ENCODE data around the gene CHST6. TPM values are rescaled to one million over a fixed set of nuclear protein-coding genes. Genes with fewer than 3 reads are reported as not detected.
"Not testable (repeated sequence)": the region's sequence is repeated elsewhere in the genome, so short reads cannot be mapped to it uniquely, and the experiment has no call there.

Gene CHST6
- total RNA-seq, 1 donor from 2014 or later = 0.69 TPM

DNA sequence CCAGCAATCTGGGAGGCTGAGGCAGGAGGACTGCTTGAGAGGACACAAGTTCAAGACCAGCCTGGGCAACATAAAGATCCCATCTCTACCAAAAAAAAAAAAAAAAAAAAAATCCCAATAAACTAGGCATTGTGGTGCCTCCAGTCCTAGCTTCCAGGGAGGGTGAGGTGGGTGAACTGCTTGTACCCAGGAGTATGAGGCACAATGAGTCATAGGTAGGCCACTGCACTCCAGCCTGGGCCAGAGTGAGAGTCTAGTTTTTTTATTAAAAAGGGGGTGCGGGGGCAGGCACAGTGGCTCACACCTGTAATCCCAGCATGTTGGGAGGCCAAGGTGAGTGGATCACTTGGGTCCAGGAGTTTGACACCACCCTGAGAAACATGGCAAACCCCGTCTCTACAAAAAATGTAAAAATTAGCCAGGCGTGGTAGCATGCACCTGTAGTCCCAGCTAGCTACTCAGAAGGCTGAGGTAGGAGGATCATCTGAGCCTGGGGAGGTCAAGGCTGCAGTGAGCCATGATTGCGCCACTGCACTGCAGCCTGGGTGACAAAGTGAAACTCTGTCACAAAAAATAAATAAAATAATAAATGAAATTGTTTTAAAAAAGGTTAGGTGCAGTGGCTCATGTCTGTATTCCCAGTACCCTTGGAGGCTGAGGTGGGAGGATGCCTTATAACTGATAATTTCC lies 7.8 kb upstream of the CHST6 start:
- DNase-seq = no peak

DNA sequence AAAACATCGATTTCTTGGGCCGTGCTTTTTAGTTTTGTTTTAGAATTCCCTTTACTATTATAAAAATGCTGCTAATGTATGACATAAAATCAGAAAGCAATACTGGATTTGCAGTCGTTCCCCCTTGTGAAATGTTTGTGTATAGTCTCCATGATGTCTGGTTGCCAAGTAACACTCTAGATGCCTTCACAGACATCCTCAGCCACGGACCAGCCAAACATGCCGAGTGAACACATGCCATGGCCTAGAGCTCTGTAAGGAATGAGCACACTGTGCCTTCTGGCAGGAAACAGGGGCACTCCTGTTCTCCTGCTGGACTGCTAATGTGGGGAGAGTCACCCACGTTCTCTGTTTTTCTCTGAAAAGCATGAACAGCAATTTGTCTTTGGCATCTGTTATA lies 6.6 kb upstream of the CHST6 start:
- peak; percentile 12 for DNase-seq

DNA sequence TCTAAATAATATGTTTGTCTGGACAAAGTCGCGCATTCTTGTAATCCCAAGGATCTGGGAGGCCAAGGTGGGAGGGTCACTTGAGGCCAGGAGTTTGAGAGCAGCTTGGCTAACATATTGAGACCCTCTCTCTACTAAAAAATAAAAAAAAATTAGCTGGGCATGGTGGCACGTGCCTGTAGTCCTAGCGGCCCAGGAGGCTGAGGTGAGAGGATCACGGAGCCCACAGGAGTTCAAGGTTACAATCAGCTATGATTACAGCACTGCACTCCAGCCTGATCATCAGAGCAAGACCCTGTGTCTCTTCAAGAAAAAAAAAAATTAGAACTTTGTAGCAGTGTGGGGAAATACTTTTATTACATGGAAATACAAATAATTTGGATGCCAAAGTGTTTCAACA lies 6.1 kb upstream of the CHST6 start:
- no peak for DNase-seq

DNA sequence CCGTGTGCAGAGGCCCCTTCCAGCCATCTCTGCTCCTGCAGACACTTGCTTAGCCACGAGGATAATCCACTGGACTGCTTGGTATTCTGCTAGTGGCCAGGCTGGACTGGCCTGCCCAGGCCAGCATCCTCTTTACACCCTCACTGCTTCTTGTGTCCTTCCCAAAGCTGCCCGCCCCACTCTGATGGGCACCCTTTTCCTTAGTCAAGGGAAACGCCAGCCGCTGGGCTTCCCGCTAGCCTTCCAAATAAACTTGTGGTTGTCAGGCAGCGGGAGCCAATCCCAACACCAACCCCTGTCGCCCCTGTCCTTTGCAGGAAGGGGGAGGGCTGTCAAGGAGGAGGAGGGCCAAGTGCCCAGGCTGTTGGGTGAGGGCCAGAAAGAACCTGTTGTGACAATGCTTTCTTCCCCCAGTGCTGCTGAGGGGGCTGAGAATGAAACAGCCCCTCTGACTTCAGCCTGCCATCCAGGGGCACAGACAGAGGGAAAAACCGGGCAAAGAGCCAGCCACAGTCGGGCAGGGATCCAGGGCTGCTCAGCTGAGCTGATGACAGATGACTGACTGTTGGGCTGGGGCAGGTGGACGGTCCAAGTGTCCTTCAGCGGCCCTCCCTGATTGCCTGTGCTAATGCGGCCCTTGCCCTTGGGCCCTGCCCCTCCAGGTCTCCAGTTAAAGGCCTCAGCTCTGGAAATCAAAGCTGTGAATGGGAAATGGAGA lies 3.5 kb upstream of the CHST6 start:
- not testable (repeated sequence) for DNase-seq

DNA sequence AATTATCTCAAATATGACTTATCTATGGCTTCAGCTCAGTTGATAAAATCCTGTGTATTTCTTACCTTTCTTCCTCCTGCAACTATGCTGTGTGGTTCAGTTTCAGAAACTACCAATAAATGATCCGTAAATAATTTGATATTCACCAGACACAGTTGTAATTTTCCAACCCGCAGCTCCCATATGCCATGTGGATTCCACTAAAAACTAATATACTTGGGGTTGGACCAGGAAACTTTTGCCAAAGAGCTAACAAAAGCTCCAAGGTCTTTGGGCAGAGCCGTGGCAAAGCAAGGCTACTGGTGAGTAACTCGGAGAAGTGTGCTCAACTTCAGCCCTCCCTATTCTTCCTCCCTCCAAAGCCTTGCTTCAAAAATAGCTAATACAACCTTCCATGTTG lies 2.3 kb upstream of the CHST6 start:
- DNase-seq = no peak

DNA sequence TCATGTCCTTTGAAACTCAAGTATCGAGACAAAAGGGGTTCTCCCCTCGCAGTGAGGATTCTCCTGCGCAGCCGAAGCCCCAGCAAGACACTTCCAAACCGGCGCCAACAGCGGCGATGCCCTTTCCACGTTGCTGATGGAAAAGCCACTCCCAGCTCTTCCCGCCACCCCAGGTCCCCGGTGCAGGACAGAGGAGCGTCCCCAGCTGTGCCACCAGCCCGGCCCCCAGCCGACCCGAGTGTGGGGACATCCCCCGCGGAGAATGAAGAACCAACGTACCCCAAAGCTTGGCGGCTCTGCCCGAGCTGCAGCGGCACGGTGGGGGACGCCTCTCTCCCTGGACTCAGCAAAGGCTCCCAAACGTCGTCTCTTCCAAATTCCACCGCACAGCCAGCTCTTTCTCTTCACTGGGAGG lies 573 bp downstream of the CHST6 start:
- no peak for DNase-seq

DNA sequence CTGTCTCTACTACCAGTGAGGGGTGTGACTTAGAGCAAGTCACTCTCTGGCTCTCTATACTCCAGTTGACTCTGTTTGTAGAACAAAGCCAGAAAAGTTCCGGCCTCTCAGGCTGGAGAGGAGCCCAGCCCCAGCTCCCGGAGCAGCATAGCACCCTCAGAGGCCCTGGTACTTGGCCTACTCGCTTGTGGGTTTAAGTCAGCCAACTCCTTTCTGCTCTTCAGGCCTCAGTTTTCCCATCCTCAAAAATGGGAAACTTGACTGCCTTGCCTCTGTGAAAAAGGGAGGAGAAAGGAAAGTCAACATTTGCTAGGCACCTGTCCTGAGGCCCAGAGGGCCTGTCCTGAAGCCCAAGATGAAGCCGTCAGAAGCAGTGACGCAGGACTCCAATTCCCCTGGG lies 1.1 kb downstream of the CHST6 start:
- no peak for DNase-seq

DNA sequence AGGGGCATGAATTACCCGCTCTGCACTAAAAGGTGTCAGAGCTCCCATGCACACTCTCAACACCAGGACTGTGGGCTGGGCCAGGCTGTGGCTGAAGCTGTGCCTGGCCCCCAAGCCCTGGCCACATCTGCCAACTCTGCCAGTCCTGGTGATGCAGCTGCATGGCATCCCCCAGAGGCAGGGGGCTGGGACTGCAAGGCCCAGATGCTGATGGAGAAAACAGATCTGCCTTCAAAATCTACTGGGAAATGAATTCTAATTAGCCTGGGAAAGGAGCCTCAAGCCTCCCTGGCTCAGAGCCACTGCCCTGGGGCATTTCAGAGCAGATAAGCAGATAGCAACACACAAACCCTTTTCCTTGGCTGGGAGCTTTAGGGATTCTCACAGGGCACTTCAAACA lies 3.4 kb downstream of the CHST6 start:
- DNase-seq = no peak

DNA sequence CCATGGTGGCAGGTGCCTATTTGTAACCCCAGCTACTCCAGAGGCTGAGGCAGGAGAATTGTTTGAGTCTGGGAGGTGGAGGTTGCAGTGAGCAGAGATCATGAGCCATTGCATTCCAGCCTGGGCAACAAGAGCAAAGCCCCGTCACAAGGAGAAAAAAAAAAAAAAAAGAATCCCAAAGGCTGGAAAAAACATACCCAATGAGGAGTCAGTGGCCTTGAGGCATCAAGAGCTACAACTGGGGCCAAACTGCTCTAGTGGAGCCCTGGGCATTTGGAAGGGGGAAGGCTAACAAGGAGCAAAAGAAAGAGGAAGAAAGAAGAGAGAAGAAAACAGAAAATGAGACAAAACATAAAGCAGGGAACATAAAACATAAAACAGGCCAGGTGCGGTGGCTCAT lies 6.9 kb downstream of the CHST6 start:
- DNase-seq = no peak

DNA sequence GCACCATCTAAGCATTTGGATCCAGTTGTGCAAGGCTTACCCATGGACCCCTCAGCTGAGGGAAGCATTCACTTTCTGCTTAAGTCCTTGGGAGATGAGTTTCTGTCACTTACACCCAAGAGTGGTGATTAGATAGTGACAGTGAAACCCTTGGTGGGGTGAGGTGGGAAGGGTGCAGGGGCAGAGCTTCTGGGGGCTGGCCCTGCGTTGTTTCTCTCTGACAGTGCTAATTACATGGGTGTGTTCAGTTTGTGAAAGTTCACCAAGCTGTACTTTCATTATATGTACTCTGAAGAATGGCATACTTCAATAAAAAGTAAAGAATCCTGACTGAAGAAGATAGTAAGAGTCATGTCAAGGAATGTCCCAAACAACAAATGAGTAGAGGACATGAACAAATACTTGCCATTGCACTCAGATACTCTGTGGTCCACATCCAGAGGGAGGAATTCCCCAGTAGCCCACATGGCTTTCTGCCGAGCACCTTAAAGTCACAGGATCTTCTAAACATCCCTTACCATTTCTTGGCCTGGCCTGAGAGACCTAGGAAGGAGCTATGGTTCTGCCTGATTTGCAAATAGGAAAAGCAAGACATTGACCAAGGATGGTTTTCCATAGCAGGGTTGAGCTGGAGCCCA lies 8.4 kb downstream of the CHST6 start:
- DNase-seq = no peak

DNA sequence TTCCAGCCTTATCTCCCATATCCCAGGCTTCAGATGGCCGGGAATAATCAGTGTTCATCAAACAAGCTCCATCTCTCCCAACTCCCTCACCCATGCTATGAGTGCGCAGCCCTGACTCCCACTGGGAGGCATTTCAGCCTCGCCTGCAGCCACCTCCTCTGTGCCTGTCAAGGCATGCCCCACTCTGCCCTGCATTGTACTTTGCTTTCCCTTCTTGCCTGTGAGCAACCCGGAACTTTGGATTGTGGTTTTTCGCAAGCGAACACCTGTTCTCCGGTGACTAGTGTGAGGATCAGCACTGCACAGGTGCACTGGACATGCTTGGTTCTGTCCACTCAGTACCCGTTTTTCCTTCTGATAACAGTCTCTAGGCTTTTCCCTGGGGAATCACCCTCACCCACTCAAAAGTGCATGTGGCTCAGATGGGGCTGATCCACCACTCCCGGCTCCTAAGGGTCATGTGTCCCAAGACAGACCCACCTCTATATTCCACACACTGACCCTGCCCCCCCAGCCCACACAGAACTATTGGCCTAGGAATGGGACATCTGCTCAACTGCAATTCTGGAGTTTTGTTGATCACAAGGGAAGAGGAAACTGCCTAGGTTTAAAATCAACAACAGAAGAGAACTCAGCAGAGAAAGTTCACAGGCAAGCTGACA lies 9.1 kb downstream of the CHST6 start:
- no peak for DNase-seq

DNA sequence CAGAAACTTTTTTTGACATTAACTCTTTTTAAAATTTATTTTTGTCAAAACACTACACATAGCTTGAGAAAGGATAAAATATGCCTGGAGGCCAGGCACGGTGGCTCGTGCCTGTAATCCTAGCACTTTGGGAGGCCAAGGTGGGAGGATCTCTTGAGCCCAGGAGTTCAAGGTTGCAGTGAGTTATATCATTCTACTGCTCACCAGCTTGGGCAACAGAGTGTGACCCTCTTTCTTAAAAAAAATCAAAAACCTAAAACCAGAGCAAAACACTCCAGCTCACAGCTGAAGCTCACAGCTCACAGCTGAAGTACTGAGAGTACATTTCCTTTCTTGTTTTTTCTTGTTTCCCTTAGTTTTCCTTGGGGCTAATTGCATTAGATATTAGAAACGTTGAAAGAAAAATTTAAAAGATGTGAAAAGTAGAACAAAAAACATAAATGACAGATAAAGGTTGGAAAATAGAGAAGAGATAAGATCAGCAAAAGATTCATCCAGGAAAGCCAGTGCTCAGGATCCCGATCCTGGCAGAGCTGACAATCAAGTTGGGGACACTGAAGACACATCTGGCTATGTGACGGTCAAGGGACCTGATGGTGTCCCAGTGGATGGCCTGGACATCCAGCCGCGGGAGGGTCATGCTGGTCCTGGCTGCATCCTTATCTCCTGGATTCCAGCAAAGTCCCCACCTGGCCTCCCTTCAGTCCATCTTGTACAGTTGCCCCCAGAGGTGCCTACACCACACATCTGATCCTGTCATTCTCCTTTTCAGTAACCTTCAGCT lies 9.8 kb downstream of the CHST6 start:
- no peak for DNase-seq

DNA sequence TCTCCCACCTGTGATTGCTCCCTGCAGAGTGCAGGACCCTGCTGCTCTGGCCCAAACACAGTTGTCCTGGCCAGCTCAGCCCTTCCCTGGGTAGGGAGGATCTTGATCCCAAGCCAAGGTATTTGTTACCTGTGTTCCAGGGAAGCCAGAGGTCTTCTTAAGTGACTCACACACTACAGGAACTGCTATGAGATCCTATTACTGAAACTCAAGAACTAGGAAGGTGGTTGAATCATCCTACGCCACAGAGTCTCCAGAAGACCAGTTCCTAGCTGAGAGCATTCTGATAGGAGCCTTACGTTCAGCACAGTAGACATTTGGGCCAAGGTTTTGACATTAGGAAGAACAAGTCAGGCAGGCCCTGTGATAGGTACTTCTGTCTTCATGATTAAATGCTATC lies 12.0 kb downstream of the CHST6 start:
- DNase-seq = no peak

DNA sequence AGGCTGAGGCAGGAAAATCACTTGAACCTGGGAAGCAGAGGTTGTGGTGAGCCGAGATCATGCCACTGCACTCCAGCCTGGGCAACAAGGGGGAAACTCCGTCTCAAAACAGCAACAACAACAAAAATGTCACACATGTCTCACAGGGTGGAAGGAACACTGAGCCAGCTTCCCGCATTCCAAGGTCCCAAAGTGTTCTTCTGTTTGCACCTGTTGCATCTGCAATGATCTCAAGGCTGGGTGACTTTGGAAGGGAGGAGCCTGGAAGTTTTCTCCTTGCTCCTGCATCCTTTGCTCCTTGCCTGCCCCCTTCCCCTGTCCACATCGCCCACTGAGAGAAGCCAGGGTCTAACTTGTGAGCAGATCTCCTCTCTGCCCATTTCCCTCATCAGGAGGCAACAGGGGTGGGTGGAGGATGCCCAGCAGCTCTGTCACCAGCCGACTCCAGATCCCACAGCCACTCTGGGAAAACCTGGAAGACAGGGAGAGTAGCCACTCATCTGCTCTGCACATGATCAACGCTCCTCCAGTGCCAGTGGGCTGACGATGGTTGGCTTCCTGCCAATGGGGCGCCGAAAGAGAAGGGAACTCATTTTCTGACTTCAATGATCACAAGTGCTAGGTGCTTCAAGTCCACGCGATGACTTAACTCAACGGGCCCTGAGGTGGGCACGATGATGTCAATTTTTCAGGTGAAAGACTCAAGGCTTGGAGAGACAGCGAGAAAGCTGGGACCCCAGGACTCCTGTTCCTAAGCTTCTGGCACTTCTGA lies 12.6 kb downstream of the CHST6 start:
- no peak for DNase-seq

DNA sequence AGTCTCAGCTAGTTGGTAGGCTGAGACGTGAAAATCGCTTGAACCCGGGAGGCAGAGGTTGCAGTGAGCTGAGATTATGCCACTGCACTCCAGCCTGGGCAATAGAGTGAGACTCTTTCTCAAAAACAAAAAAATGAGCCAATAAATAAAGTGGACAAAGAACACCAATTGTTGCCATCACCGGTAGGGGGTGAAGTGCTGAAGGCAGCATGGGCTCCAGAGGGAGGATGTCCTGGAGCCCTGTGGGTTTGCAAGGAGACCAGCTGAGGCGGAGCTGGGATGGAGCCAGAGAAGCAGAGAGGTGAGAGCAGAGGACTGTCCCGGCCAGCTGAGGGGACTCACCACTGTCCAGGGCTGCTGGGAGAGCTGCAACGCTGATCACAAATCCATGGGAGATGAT lies 13.8 kb downstream of the CHST6 start:
- DNase-seq = no peak

DNA sequence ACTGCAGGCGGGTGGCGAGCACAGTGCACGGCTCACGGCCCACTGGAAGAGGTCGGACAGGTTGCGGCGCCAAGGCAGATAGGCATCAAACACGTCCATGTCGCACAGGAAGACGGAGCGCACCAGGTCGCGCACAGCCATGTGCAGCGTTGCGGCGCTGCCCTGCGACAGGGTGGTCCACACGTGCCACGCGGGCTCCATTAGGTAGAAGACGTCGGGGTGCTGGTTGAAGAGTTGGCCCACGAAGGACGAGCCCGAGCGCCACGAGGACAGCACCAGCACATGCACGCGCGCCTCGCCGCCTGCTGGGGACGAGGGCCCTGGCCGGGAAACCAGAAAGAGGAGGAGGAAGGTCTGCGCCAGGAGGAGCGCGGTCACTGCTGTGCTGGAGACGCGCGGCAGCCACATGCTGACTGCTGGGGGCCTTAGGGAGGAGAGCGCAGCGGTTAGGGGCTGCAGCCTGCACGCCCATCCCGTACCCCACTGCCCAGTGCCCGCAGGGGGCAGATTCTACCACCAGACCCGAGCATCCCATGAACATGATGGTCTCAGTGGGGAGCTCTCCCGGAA lies 15.7 kb downstream of the CHST6 start:
- DNase-seq = no peak

DNA sequence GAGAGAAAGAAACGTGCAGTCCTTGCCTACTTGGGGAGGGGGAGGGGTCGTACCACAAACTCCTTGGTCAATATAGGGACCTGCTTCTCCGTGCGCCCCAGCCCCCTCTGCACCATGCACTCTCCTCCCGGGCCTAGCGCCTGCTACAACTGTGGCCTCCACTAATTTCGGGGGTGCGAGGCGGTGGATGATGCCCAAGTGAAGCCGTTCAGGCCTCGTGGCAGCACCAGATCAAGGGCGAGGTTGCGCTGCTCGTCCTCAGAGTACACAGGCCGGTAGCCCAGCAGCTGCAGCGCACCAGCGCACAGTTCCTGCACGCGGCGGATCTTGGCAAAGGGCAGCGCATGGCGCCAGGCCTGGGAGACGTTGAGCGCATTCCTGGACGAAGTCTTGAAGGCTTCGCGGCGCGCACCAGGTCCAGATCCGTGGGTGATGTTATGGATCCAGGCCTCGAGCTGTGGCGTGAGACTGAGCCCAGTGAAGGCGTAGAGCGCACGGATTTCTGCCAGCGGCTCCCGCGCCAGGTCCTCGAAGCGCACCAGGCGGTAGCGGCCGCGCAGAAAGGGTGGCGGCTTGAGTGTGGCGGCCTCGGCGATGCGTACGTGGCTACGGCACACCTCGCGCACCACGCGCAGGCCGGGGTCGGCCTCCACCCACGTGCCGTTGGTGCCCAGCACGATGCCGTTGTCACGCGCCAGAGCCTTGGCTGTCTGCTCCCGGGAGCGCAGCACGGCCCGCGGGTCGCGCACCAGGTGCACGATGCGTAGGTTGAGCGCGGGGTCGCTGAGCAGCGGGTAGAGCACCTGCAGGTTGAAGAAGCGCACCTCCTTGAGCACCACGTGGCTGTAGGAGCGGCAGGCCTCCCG lies 16.5 kb downstream of the CHST6 start:
- no peak for DNase-seq

DNA sequence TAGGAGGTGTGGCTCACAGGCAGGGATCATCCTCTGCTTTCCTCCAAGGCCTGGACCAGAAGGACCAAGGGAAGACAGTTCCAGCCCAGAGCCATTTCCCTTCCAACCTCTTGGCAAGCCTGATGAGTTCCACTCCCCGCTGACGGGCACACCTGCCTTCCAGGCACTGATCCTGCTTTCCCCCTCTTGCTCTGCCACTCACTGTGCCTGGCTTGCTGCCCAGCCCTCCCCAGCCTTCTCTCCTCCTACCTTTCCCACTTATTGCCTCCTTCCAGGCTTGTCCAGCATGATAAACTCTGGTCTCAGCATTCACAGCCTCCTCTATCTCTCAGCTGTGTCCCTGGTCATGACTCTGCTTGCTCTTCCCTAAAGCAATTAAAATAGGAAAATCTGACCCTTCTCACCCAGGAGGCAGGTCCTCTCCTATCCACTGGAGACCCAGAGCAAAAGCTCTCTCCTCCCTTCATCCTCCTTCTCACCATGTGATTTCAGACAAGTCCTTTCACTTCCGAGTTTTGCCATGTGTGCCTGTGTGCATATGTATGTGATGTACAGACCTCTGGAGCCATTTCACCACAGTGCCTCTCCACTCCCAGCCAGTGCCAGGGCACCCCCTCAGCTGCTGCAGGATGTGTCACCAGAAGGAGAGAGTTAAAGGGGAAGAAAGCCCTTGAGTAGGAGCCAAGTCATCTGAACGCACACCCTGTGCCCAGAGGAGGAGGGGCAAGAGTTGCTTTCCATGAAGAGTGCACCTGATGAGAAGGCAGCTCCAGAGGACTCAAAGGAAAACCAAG lies 17.4 kb downstream of the CHST6 start:
- no peak for DNase-seq

DNA sequence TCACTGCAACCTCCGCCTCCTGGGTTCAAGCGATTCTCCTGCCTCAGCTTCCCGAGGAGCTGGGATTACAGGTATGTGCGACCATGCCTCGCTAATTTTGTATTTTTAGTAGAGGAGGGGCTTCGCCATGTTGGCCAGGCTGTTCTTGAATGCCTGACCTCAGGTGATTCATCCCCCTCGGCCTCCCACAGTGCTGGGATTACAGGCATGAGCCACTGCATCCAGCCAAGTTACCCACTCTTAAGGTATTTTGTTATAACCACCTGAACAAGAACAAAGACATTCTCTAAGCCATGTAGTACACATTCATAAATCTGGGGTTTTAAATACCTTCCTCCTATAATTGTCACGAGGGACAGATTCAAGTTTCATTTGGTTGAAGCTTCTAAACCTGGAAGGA lies 18.4 kb downstream of the CHST6 start:
- no peak for DNase-seq

All from skin of body (tissue), 2 donors.